ENCODE results near the gene PALMD. TPM values are rescaled to one million over a fixed set of nuclear protein-coding genes. Genes with fewer than 3 reads are reported as not detected.

The PALMD gene
- total RNA-seq, 1 experiment from 2014 or later = 0.05 TPM

GRCh38 chr1:99639408-99639807 is 6.5 kb upstream of the PALMD start:
- ChIA-PET CTCF (no interaction called here), POLR2A (no interaction called here)
- no peaks in the 10 kb centered on the region for H3K4me1 ChIP-seq (ENCODE audit: control insufficient read depth, insufficient read depth, low read length)
- DNase-seq (ENCODE audit: low read depth, low spot score) (no peak), ATAC-seq (no peak)
- no peak overlapping the region for H3K27ac ChIP-seq (ENCODE audit: low read length)
- no TSS peak for BruUV-seq (replicated peaks)
- no peaks in the 10 kb centered on the region for H3K27me3 ChIP-seq (ENCODE audit: control insufficient read depth, insufficient read depth, low read length)
- H3K36me3 ChIP-seq (ENCODE audit: control insufficient read depth, insufficient read depth, low read length) = no peaks in the 10 kb centered on the region
- H3K4me3 ChIP-seq (ENCODE audit: low read depth in 2 of 2, low read length in 2 of 2) = no peak overlapping the region
- TF ChIP-seq REST (IDR thresholded peaks at IDR 0.05; ENCODE audit: insufficient read depth in 1 of 2, low read depth in 2 of 2, low read length in 1 of 2) = no peak
- TF ChIP-seq TCF7L2 (IDR thresholded peaks at IDR 0.05; ENCODE audit: low read depth, low read length) = no peak
- no peak for TF ChIP-seq CTCF (IDR thresholded peaks at IDR 0.05)
- no peak for TF ChIP-seq SIN3A (IDR thresholded peaks at IDR 0.05; ENCODE audit: borderline replicate concordance, insufficient read depth, low read depth, low read length)
- no peak for TF ChIP-seq POLR2AphosphoS5 (IDR thresholded peaks at IDR 0.05; ENCODE audit: low read depth, low read length)
- H3K9me3 ChIP-seq (ENCODE audit: control insufficient read depth, insufficient read depth, low read depth, low read length) = no peaks in the 10 kb centered on the region
- intact Hi-C loops (cut with micrococcal nuclease; ENCODE audit: unreplicated experiment) = no loop called here
- in situ Hi-C loops (cut with HindIII; ENCODE audit: low pct_unique_long_range_greater_than_20kb, low sequenced_read_pairs) = no loop called here

GRCh38 chr1:99639945-99640344 is 6.0 kb upstream of the PALMD start:
- Histone ChIP-seq H3K27me3 (ENCODE audit: control insufficient read depth, insufficient read depth, low read length) (no peaks in the 10 kb centered on the region), H3K36me3 (ENCODE audit: control insufficient read depth, insufficient read depth, low read length) (no peaks in the 10 kb centered on the region), H3K4me1 (ENCODE audit: control insufficient read depth, insufficient read depth, low read length) (no peaks in the 10 kb centered on the region), H3K27ac (ENCODE audit: low read length) (no peak overlapping the region), H3K4me3 (ENCODE audit: low read depth in 2 of 2, low read length in 2 of 2) (no peak overlapping the region), H3K9me3 (ENCODE audit: control insufficient read depth, insufficient read depth, low read depth, low read length) (no peaks in the 10 kb centered on the region)
- intact Hi-C loops (cut with micrococcal nuclease; ENCODE audit: unreplicated experiment) = no loop called here
- no peak for ATAC-seq
- no peak for DNase-seq (ENCODE audit: low read depth, low spot score)
- CTCF ChIA-PET = no interaction called here
- in situ Hi-C loops (cut with HindIII; ENCODE audit: low pct_unique_long_range_greater_than_20kb, low sequenced_read_pairs) = no loop called here
- POLR2A ChIA-PET = no interaction called here
- BruUV-seq (replicated peaks) = no TSS peak
- TF ChIP-seq REST (IDR thresholded peaks at IDR 0.05; ENCODE audit: insufficient read depth in 1 of 2, low read depth in 2 of 2, low read length in 1 of 2) (no peak), POLR2AphosphoS5 (IDR thresholded peaks at IDR 0.05; ENCODE audit: low read depth, low read length) (no peak), CTCF (IDR thresholded peaks at IDR 0.05) (no peak), SIN3A (IDR thresholded peaks at IDR 0.05; ENCODE audit: borderline replicate concordance, insufficient read depth, low read depth, low read length) (no peak), TCF7L2 (IDR thresholded peaks at IDR 0.05; ENCODE audit: low read depth, low read length) (no peak)

Measured in Panc1 (cell line).